Adrenal gland (tissue), 5 donors: ENCODE data around the gene NUPR1.

Source experiments
- POLR2A ChIP-seq, 2 donors: fragments of 450-650 bp; IDR thresholded peaks; one replicate each; pipeline ENCODE4 v1.6.1; 2017; ENCODE audit warnings: antibody characterized with exemption in 2 of 2, mild to moderate bottlenecking in 2 of 2, moderate library complexity in 1 of 2
- TF ChIP-seq, protein P1 (sequence below), 6 experiments: fragments of 450-650 bp in 4 of 6; fragments of 200-600 bp in 2 of 6; sonication (generic) in 1 of 6; IDR thresholded peaks; 1 replicate in 5 of 6; 2 replicates in 1 of 6; pipeline versions ENCODE4 v1.5.1 to v1.8.0; 2016 to 2021; ENCODE audit warnings: antibody characterized with exemption in 6 of 6, mild to moderate bottlenecking in 2 of 6, moderate library complexity in 1 of 6
- donor health status: DM: no; HTN: no; CAD: no.

DNA sequence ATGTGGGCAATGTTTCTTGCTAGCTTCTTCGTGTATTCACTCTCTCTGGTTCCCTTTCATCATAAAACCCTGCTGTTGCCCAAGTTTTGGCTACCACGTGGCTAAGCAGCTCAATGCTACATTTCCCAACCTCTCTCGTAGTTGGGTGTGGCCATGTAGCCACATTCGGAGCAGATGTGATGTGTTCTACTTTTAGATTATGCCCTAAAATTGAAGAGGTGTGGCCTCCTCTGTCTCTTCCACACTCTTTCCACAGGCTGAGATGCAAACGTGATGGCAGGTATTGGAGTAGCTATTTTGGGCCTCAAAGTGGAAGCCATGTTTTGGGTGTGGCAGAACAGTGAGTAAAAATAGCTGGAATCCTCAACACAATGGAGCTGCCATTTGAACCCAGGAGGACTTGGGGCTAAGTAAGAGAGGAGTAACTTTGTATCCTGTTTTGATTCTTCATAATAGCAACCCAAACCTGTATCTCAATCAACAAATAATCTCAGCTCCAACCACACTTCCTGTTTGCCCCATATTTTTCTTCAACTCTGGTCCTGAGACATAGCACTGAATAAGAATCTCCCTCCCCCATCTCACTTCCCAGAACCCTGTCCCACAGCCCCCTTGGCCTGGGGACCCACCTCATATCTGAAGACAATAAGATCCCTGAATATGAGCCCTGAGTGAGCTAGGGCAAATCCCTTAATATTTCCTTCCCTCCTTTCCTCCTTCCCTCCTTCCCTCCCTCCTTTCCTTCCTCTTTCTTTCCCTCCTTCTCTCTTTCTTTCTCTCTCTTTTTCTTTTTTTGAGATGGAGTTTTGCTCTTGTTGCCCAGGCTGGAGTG is 4.0 kb downstream of the NUPR1 start:
- TF ChIP-seq, protein P1, sequence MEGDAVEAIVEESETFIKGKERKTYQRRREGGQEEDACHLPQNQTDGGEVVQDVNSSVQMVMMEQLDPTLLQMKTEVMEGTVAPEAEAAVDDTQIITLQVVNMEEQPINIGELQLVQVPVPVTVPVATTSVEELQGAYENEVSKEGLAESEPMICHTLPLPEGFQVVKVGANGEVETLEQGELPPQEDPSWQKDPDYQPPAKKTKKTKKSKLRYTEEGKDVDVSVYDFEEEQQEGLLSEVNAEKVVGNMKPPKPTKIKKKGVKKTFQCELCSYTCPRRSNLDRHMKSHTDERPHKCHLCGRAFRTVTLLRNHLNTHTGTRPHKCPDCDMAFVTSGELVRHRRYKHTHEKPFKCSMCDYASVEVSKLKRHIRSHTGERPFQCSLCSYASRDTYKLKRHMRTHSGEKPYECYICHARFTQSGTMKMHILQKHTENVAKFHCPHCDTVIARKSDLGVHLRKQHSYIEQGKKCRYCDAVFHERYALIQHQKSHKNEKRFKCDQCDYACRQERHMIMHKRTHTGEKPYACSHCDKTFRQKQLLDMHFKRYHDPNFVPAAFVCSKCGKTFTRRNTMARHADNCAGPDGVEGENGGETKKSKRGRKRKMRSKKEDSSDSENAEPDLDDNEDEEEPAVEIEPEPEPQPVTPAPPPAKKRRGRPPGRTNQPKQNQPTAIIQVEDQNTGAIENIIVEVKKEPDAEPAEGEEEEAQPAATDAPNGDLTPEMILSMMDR (IDR thresholded peaks at IDR 0.05), result no peak
- TF ChIP-seq POLR2A (IDR thresholded peaks at IDR 0.05), result no peak
